ENCODE data around the gene HHIPL1.
"Not testable (repeated sequence)": the region's sequence is repeated elsewhere in the genome, so short reads cannot be mapped to it uniquely, and the experiment has no call there.

The HHIPL1 gene

GRCh38 chr14:99633918-99634317 lies 11.0 kb upstream of the HHIPL1 start:
- Histone ChIP-seq H3K27me3 (replicated peaks) (no peaks in the 10 kb centered on the region), H3K36me3 (replicated peaks) (no peaks in the 10 kb centered on the region), H3K27ac (no peak overlapping the region), H3K4me3 (ENCODE audit: low read depth, low read length) (no peak overlapping the region)
- TF ChIP-seq CTCF (IDR thresholded peaks at IDR 0.05; ENCODE audit: low read depth, low read length, missing control alignments), result no peak
- DNase-seq, result no peak
- in situ Hi-C loops (cut with HindIII; ENCODE audit: low pct_ligation_motif_present, low sequenced_read_pairs), result no loop called here

GRCh38 chr14:99634443-99634842 lies 10.5 kb upstream of the HHIPL1 start:
- Histone ChIP-seq H3K27ac (no peak overlapping the region), H3K27me3 (replicated peaks) (no peaks in the 10 kb centered on the region), H3K4me3 (ENCODE audit: low read depth, low read length) (no peak overlapping the region), H3K36me3 (replicated peaks) (no peaks in the 10 kb centered on the region)
- TF ChIP-seq CTCF (IDR thresholded peaks at IDR 0.05; ENCODE audit: low read depth, low read length, missing control alignments), result no peak
- in situ Hi-C loops (cut with HindIII; ENCODE audit: low pct_ligation_motif_present, low sequenced_read_pairs), result no loop called here
- DNase-seq, result no peak

- Histone ChIP-seq H3K27me3 (replicated peaks) (no peaks in the 10 kb centered on the region), H3K4me3 (ENCODE audit: low read depth, low read length) (no peak overlapping the region), H3K36me3 (replicated peaks) (no peaks in the 10 kb centered on the region), H3K27ac (no peak overlapping the region)
- in situ Hi-C loops (cut with HindIII; ENCODE audit: low pct_ligation_motif_present, low sequenced_read_pairs), result no loop called here
- no peak for DNase-seq
- TF ChIP-seq CTCF (IDR thresholded peaks at IDR 0.05; ENCODE audit: low read depth, low read length, missing control alignments), result no peak
Observed at GRCh38 chr14:99635116-99635515, 9.8 kb upstream of the HHIPL1 start.

- Histone ChIP-seq H3K4me3 (ENCODE audit: low read depth, low read length) (no peak overlapping the region), H3K27ac (no peak overlapping the region), H3K27me3 (replicated peaks) (no peaks in the 10 kb centered on the region), H3K36me3 (replicated peaks) (no peaks in the 10 kb centered on the region)
- DNase-seq, result no peak
- TF ChIP-seq CTCF (IDR thresholded peaks at IDR 0.05; ENCODE audit: low read depth, low read length, missing control alignments), result no peak
- in situ Hi-C loops (cut with HindIII; ENCODE audit: low pct_ligation_motif_present, low sequenced_read_pairs), result no loop called here
Observed at GRCh38 chr14:99636487-99636886, 8.4 kb upstream of the HHIPL1 start.

- no peak for DNase-seq
- Histone ChIP-seq H3K27ac (no peak overlapping the region), H3K27me3 (replicated peaks) (no peaks in the 10 kb centered on the region), H3K36me3 (replicated peaks) (no peaks in the 10 kb centered on the region), H3K4me3 (ENCODE audit: low read depth, low read length) (no peak overlapping the region)
- TF ChIP-seq CTCF (IDR thresholded peaks at IDR 0.05; ENCODE audit: low read depth, low read length, missing control alignments), result no peak
- in situ Hi-C loops (cut with HindIII; ENCODE audit: low pct_ligation_motif_present, low sequenced_read_pairs), result no loop called here
Observed at GRCh38 chr14:99637624-99638023, 7.3 kb upstream of the HHIPL1 start.

- H3K36me3 ChIP-seq (replicated peaks); H3K27ac ChIP-seq; H3K4me3 ChIP-seq (ENCODE audit: low read depth, low read length); H3K27me3 ChIP-seq (replicated peaks); DNase-seq; in situ Hi-C loops (cut with HindIII; ENCODE audit: low pct_ligation_motif_present, low sequenced_read_pairs): not testable (repeated sequence)
Observed at GRCh38 chr14:99642771-99643170, 2.2 kb upstream of the HHIPL1 start.
